RPMI8226 (cell line): Measurements from ENCODE around the gene SPINT4.
A peak's percentile ranks its signal among the peaks of the same experiment; 100 is the strongest.

Experiments
- DNase-seq: peaks from one replicate; pipeline ENCODE4 v3.0.0-alpha.2; 2015

Gene SPINT4

DNA sequence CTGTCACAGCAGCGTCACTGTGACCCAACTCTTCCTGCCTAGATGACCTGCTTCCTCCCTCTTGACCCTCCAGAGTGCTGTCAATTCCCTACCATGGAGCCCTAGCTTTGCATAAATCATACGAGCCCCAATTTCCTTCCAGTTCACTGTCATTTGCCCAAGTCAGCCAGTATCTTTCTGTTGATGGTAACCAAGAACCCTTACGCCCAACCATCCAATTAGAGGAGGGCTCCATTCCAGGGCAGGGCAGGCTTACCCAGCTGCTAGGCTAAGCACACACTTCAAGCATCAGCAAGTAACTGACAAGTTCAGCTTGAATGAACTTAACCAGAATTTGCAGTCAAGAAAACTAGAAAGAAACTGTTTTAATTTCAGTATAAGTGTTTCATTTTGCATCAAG is 43.8 kb downstream of the SPINT4 start:
- DNase-seq, result no peak

DNA sequence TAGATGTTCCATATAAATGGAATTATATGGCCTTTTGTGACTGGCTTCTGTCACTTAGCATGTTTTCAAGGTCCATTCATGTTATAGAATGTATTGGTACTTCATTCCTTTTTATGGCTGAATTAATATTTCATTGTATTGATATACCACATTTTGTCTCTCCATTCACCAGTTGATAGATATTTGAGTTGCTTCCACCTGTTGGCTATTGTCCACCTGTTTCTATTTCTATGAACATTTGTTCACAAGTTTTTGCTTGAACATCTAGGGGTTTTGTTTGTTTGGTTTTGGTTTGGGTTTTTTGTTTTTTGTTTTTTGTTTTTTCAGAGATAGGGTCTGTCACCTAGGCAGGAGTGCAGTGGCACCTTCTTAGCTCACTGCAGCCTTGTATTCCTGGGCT is 46.3 kb downstream of the SPINT4 start:
- no peak for DNase-seq

DNA sequence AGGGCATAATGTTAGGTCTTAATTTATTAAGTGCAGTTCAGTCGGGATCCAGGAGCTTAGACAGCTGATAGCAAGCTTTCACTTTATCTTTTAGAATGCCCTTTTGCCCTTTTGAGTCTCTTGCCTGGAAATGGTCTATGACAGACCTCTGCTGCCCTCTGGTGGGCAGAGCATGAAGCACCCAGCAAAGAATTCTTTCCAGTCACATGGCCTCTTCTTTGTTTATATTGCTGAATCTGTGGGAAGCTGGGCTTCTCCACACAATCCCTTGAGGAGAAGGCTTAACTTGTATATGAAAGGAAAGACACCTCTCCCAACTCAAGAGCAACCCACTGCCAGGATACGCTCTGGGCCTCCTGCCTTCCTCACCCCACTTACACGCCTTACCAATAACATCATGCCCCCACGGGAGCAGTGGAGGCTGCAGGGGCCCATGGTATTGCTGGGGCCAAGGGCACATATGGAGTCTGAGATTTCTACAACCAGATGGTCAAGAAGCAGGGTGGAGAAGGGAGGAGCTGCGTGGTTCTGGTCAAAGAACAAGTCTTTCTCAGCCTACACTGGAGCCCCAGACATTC is 49.1 kb downstream of the SPINT4 start:
- peak; percentile 80 for DNase-seq

DNA sequence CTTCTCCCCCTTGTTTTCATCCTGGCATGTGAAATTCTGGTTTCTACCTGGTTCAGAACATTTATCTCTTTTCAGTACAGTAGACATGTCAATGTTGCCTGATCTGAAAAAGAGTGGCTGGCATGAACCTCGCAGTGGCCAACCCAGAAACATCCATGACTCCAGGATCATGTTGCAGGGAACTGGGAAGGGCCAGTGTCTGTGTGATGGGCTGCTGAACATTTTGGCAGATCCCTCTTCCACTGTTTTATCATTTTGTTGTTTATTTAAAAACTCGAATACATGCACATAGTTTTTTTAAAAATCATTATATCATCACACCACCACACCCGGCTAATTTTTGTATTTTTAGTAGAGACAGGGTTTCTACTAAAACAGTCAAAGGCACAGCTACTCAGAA is 50.5 kb downstream of the SPINT4 start:
- no peak for DNase-seq

DNA sequence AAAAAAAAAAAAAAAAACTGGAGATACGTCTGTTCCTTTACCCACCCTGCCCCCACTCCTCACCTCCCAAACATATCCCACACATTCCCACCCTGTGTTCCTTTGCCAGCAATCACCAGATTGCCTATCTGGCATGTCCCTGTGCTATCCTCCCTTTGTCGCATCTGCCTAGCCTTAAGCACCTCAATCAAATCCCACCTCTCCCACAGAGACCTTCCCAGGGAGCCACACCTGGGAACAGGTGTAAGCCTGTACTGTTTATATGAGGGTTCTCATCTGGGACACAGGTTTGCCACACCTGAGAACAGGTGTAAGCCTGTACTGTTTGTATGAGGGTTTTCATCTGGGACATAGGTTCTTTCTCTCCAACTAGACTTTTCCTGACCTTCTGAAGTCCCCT is 52.8 kb downstream of the SPINT4 start:
- no peak for DNase-seq

DNA sequence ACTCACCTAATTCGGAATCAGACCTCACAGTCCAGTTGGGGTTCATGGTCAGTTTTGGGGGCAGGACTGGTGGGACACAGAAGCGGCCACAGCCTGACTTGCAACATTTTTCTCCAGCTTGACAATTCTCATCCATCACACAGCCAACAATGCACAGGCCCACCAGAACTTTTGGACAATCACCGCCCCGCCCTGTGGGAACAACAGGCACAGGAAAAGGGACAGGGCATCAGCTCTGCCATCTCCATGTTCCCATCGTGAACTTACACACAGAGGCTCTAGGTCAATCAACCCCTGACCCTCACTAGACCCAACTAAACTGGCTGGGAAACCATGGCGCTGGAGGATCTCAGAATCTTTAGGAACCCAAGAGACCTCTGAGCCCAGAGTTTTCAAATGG is 53.3 kb downstream of the SPINT4 start:
- DNase-seq, result no peak
